Hepatocyte (in vitro differentiated cells): ENCODE measurements around the gene TET1.
"Not testable (repeated sequence)": the region's sequence is repeated elsewhere in the genome, so short reads cannot be mapped to it uniquely, and the experiment has no call there.

Source experiments
- CTCF ChIP-seq: fragments of 200-600 bp; sonication (generic); IDR thresholded peaks from 2 replicates; pipeline ENCODE4 v1.5.1; 2016; ENCODE audit warnings: antibody characterized with exemption, mild to moderate bottlenecking; ENCODE audit not compliant: poor library complexity
- EZH2phosphoT487 ChIP-seq: fragments of 200-600 bp; sonication (generic); IDR thresholded peaks from one replicate; pipeline ENCODE4 v1.6.1; 2018; ENCODE audit warnings: antibody characterized with exemption, mild to moderate bottlenecking, low read depth, moderate library complexity; ENCODE audit not compliant: unreplicated experiment, severe bottlenecking

DNA sequence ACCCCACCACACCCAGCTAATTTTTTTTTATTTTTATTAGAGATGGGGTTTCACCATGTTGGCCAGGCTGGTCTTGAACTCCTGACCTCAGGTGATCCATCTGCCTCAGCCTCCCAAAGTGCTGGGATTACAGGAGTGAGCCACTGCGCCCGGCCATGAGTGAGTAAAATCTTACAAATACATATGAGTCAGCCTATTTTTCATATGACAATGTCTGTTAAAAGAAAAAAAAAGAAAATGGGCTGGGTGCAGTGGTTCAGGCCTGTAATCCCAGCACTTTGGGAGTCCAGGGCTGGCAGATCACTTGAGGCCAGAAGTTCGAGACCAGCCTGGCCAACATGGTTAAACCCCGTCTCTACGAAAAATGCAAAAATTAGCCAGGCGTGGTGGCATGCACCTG, 24.1 kb downstream of the TET1 start:
- not testable (repeated sequence) for TF ChIP-seq CTCF, EZH2phosphoT487
